ENCODE results near the gene NRP1. TPM values are rescaled to one million over a fixed set of nuclear protein-coding genes. Genes with fewer than 3 reads are reported as not detected.

The NRP1 gene
- total and polyA plus RNA-seq, 2 donors (not counting 3 experiments of a cell fraction or from before 2014, with no cell fraction given), result 122 to 306 TPM

DNA sequence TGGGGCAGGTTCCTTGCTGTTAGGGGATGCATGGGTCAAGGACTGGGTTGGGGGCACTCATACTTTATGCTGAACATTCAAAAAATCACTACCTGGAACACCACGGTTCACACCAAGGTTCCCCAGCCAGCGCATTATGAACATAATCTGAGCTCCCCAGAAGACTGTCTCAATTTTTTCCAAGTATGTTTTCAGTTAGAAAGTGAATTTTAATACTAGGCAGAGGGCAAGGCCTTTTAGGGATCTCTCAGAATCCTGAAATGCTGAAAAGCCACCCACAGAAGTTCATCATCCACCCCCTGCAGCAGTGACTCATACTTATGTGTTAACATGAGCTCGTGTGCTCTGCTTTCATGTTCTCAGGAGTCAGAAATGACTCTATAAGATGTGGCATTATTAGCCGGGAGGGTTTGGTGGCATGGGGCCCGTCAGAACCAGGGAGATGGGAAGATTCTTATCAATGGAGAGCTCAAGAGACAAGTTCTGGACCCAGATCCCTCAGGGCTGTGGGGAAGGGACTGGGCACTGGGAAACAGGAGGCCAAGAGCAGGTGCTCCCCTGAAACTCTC is 191.2 kb downstream of the NRP1 start:
- H3K9me3 ChIP-seq (replicated peaks; ENCODE audit: control insufficient read depth, insufficient read depth, low read length), result no peaks in the 10 kb centered on the region
- BruUV-seq (replicated peaks), result no TSS peak
- H2AFZ ChIP-seq (ENCODE audit: low read depth, low read length), result no peak overlapping the region
- H3K4me1 ChIP-seq (ENCODE audit: control insufficient read depth, extremely low read depth, insufficient read depth, low read length), result no peaks in the 10 kb centered on the region
- H3K9me1 ChIP-seq (replicated peaks; ENCODE audit: control insufficient read depth, extremely low read depth, insufficient read depth, low read length), result no peaks in the 10 kb centered on the region
- CTCF ChIA-PET, result interaction anchor here (0.7 to 1.3 kb wide), 6 partner anchors 10 to 50 kb away, joined by 3 to 9 read pairs (median 4); no protein-coding TSS in a partner anchor
- no peak overlapping the region for H3K9ac ChIP-seq (replicated peaks; ENCODE audit: extremely low read depth, insufficient read depth, low read length)
- POLR2A ChIA-PET, result no interaction called here
- no peak for DNase-seq (ENCODE audit: low read depth, low spot score)
- no peaks in the 10 kb centered on the region for H4K20me1 ChIP-seq (replicated peaks; ENCODE audit: control insufficient read depth, extremely low read depth, insufficient read depth, low read length)
- no peaks in the 10 kb centered on the region for H3K79me2 ChIP-seq (ENCODE audit: control insufficient read depth, insufficient read depth, low read length)
- no peaks in the 10 kb centered on the region for H3K36me3 ChIP-seq (ENCODE audit: control insufficient read depth in 2 of 2, extremely low read depth in 1 of 2, insufficient read depth in 2 of 2, low read length in 2 of 2)
- H3K4me2 ChIP-seq (ENCODE audit: insufficient read depth, low read length), result no peak overlapping the region
- intact Hi-C loops (cut with micrococcal nuclease) (no loop called here), dilution Hi-C loops (cut with MboI; ENCODE audit: extremely low pct_ligation_motif_present, low sequenced_read_pairs) (no loop called here)
- TF ChIP-seq, protein P1, sequence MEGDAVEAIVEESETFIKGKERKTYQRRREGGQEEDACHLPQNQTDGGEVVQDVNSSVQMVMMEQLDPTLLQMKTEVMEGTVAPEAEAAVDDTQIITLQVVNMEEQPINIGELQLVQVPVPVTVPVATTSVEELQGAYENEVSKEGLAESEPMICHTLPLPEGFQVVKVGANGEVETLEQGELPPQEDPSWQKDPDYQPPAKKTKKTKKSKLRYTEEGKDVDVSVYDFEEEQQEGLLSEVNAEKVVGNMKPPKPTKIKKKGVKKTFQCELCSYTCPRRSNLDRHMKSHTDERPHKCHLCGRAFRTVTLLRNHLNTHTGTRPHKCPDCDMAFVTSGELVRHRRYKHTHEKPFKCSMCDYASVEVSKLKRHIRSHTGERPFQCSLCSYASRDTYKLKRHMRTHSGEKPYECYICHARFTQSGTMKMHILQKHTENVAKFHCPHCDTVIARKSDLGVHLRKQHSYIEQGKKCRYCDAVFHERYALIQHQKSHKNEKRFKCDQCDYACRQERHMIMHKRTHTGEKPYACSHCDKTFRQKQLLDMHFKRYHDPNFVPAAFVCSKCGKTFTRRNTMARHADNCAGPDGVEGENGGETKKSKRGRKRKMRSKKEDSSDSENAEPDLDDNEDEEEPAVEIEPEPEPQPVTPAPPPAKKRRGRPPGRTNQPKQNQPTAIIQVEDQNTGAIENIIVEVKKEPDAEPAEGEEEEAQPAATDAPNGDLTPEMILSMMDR (IDR thresholded peaks at IDR 0.05; ENCODE audit: extremely low read depth in 1 of 2, insufficient read depth in 1 of 2, low read depth in 1 of 2, low read length in 2 of 2), result no peak
- TF ChIP-seq FOS (IDR thresholded peaks at IDR 0.05; ENCODE audit: borderline replicate concordance, insufficient read depth, low read length), result peak; percentile 24
- FAIRE-seq, result no peak
- H3K27me3 ChIP-seq (ENCODE audit: control insufficient read depth in 2 of 2, insufficient read depth in 2 of 2, low read length in 2 of 2), result peaks cover 0 to 2% of the 10 kb centered on the region in 2 experiments
- no peak overlapping the region for H3K27ac ChIP-seq (ENCODE audit: insufficient read depth, low read depth, low read length)
- H3K4me3 ChIP-seq (replicated peaks in 1 of 3; ENCODE audit: insufficient read depth in 1 of 3, low read depth in 1 of 3, low read length in 3 of 3), result no peak overlapping the region

DNA sequence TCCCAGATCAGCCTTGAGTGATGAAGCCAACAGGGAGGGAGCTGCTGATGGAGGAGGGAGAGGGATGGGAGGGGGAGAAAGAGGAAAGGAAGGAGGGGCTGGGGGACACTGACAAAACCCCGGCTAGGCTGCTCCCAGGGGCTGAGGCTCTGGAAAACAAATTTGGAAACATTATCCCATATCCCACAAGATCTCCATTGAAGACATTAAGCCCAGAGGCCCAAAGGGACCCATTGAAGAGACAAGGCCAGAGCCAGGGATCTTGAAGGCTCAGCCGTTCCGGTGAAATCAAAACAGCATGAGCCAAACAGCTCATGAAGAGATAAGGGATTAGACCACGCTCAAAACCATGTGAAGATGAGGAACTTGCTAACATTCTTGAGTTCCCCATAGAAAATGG is 192.2 kb downstream of the NRP1 start:
- Histone ChIP-seq H3K27ac (ENCODE audit: insufficient read depth, low read depth, low read length) (no peak overlapping the region), H3K9ac (replicated peaks; ENCODE audit: extremely low read depth, insufficient read depth, low read length) (no peak overlapping the region), H3K4me2 (ENCODE audit: insufficient read depth, low read length) (no peak overlapping the region), H3K4me1 (ENCODE audit: control insufficient read depth, extremely low read depth, insufficient read depth, low read length) (no peaks in the 10 kb centered on the region), H3K36me3 (ENCODE audit: control insufficient read depth in 2 of 2, extremely low read depth in 1 of 2, insufficient read depth in 2 of 2, low read length in 2 of 2) (no peaks in the 10 kb centered on the region), H3K9me1 (replicated peaks; ENCODE audit: control insufficient read depth, extremely low read depth, insufficient read depth, low read length) (no peaks in the 10 kb centered on the region), H3K4me3 (replicated peaks in 1 of 3; ENCODE audit: insufficient read depth in 1 of 3, low read depth in 1 of 3, low read length in 3 of 3) (no peak overlapping the region), H3K9me3 (replicated peaks; ENCODE audit: control insufficient read depth, insufficient read depth, low read length) (no peaks in the 10 kb centered on the region), H4K20me1 (replicated peaks; ENCODE audit: control insufficient read depth, extremely low read depth, insufficient read depth, low read length) (no peaks in the 10 kb centered on the region), H3K27me3 (ENCODE audit: control insufficient read depth in 2 of 2, insufficient read depth in 2 of 2, low read length in 2 of 2) (no peaks in the 10 kb centered on the region), H3K79me2 (ENCODE audit: control insufficient read depth, insufficient read depth, low read length) (no peaks in the 10 kb centered on the region), H2AFZ (ENCODE audit: low read depth, low read length) (no peak overlapping the region)
- no peak for DNase-seq (ENCODE audit: low read depth, low spot score)
- ChIA-PET POLR2A (no interaction called here), CTCF (interaction anchor here (1.3 kb wide), 1 partner anchor 13 kb away, joined by 4 read pairs; no protein-coding TSS in a partner anchor)
- dilution Hi-C loops (cut with MboI; ENCODE audit: extremely low pct_ligation_motif_present, low sequenced_read_pairs) (no loop called here), intact Hi-C loops (cut with micrococcal nuclease) (no loop called here)
- BruUV-seq (replicated peaks), result no TSS peak
- FAIRE-seq, result no peak
- TF ChIP-seq JUN (IDR thresholded peaks at IDR 0.05; ENCODE audit: borderline replicate concordance, insufficient read depth, insufficient read length, low read depth) (no peak), POLR2A (IDR thresholded peaks at IDR 0.05; ENCODE audit: low read depth, low read length) (no peak), EZH2 (IDR thresholded peaks at IDR 0.05; ENCODE audit: borderline replicate concordance, low read depth, low read length, severe bottlenecking) (no peak), MYC (IDR thresholded peaks at IDR 0.05; ENCODE audit: low read depth, low read length) (no peak)

Data from endothelial cell of umbilical vein (primary cell).